HepG2 (cell line): ENCODE results near the gene TRIM43B. TPM values are rescaled to one million over a fixed set of nuclear protein-coding genes. Genes with fewer than 3 reads are reported as not detected.
"Not testable (repeated sequence)": the region's sequence is repeated elsewhere in the genome, so short reads cannot be mapped to it uniquely, and the experiment has no call there.

ENCODE experiments used
- ATAC-seq: fragments of 200-7000 bp; cut with Tn5 transposase; 3 replicates; pipeline ENCODE4 v1.9.1; 2020; ENCODE audit warnings: mild to moderate bottlenecking, moderate library complexity
- BruUV-seq: library from RNA; stranded (reverse); fragments of 400-500 nt; replicated peaks from 2 replicates; lab custom pipeline; 2021; lab: Mats Ljungman, UMichigan
- CTCF ChIA-PET: fragments of 300-600 bp; formaldehyde crosslinking; extraction: SDS; loops from one replicate; lab custom pipeline; 2021; ENCODE audit warnings: low total read pairs, inconsistent platforms, low intra/inter-chr PET ratio; lab: Yijun Ruan, JAX
- POLR2A ChIA-PET: fragments of 350-600 bp; sonication (Branson Sonifier 250); formaldehyde crosslinking; loops from one replicate; lab custom pipeline; 2020; ENCODE audit warnings: antibody characterized with exemption, inconsistent platforms; lab: Yijun Ruan, JAX
- DNase-seq: peaks from one replicate; pipeline ENCODE4 v3.0.0-alpha.2; 2015; ENCODE audit warnings: low spot score
- FAIRE-seq: peaks from 3 replicates; lab custom pipeline; 2011; peaks lifted over from hg19 to GRCh38; lab: Jason Lieb, UNC
- H2AFZ ChIP-seq: one replicate; pipeline ENCODE4 v1.6.1; 2011; ENCODE audit warnings: low read length, inconsistent platforms
- H3K27ac ChIP-seq: fragments of 300-600 bp; 3 replicates; pipeline ENCODE4 v1.8.0; 2011; ENCODE audit warnings: mixed run types, mild to moderate bottlenecking, mixed read lengths, low read length, inconsistent platforms; ENCODE audit not compliant: insufficient read depth; ENCODE audit errors: extremely low read length
- H3K27me3 ChIP-seq, 2 experiments: fragments of 200-600 bp in 1 of 2; 2 replicates in 1 of 2; 3 replicates in 1 of 2; pipeline versions ENCODE4 v1.6.0 to v1.8.0; 2011; ENCODE audit warnings: low read length in 2 of 2, mild to moderate bottlenecking in 2 of 2, moderate library complexity in 2 of 2, inconsistent platforms in 1 of 2; ENCODE audit not compliant: insufficient read depth in 2 of 2, control insufficient read depth in 1 of 2
- H3K36me3 ChIP-seq, 2 experiments: fragments of 200-600 bp in 1 of 2; replicated peaks in 1 of 2; 2 replicates in 1 of 2; 3 replicates in 1 of 2; pipeline versions ENCODE4 v1.5.1 to v1.8.0; 2011; ENCODE audit warnings: low read length in 2 of 2, inconsistent platforms in 1 of 2; ENCODE audit not compliant: insufficient read depth in 2 of 2, control insufficient read depth in 1 of 2
- H3K4me1 ChIP-seq: 2 replicates; pipeline ENCODE4 v1.5.1; 2012; ENCODE audit warnings: low read length, inconsistent platforms; ENCODE audit not compliant: insufficient read depth
- H3K4me2 ChIP-seq: 2 replicates; pipeline ENCODE4 v1.6.0; 2011; ENCODE audit warnings: low read depth, low read length, inconsistent platforms
- H3K4me3 ChIP-seq, 3 experiments: fragments of 200-600 bp in 1 of 3; sonication (generic), shearing (Covaris generic) in 1 of 3; replicated peaks in 1 of 3; 2 replicates each; pipeline ENCODE4 v1.5.1; 2011 to 2016; ENCODE audit warnings: low read length in 3 of 3, inconsistent platforms in 2 of 3, low read depth in 2 of 3, mild to moderate bottlenecking in 2 of 3, control low read depth in 1 of 3, mixed read lengths in 1 of 3; ENCODE audit not compliant: insufficient read depth in 1 of 3
- H3K79me2 ChIP-seq: one replicate; pipeline ENCODE4 v1.6.1; 2011; ENCODE audit warnings: low read length, inconsistent platforms; ENCODE audit not compliant: insufficient read depth
- H3K9ac ChIP-seq: 2 replicates; pipeline ENCODE4 v1.6.0; 2011; ENCODE audit warnings: mild to moderate bottlenecking, low read depth, low read length, inconsistent platforms; ENCODE audit not compliant: insufficient read depth
- H3K9me3 ChIP-seq: 2 replicates; pipeline ENCODE4 v1.5.1; 2012; ENCODE audit warnings: mild to moderate bottlenecking, low read length
- H4K20me1 ChIP-seq: 2 replicates; pipeline ENCODE4 v1.6.0; 2011; ENCODE audit warnings: inconsistent platforms, mild to moderate bottlenecking, low read length, moderate library complexity; ENCODE audit not compliant: insufficient read depth
- ATF3 ChIP-seq: sonication (generic); formaldehyde crosslinking; IDR thresholded peaks from 2 replicates; pipeline ENCODE4 v1.4.0; 2020; ENCODE audit warnings: missing genetic modification reagents
- ETV6 ChIP-seq: sonication (generic); formaldehyde crosslinking; conservative IDR thresholded peaks from 2 replicates; pipeline ENCODE4 v1.4.0; 2020; ENCODE audit warnings: missing genetic modification reagents
- GABPB1 ChIP-seq: IDR thresholded peaks from 2 replicates; pipeline ENCODE4 v1.6.1; 2016; ENCODE audit warnings: mild to moderate bottlenecking, missing genetic modification reagents, moderate library complexity, missing compliant biosample characterization
- GLI4 ChIP-seq: sonication (generic); formaldehyde crosslinking; IDR thresholded peaks from 2 replicates; pipeline ENCODE4 v1.5.1; 2020; ENCODE audit warnings: missing genetic modification reagents, mild to moderate bottlenecking, moderate library complexity, borderline replicate concordance
- SMYD3 ChIP-seq: sonication (generic); formaldehyde crosslinking; IDR thresholded peaks from 2 replicates; pipeline ENCODE4 v1.8.1; 2023; ENCODE audit warnings: mild to moderate bottlenecking, missing genetic modification reagents
- SSRP1 ChIP-seq: IDR thresholded peaks from 2 replicates; pipeline ENCODE4 v1.6.1; 2016; ENCODE audit warnings: control low read depth
- ZNF878 ChIP-seq: sonication (generic); formaldehyde crosslinking; IDR thresholded peaks from 2 replicates; pipeline ENCODE4 v1.8.1; 2023; ENCODE audit warnings: mild to moderate bottlenecking, missing genetic modification reagents, moderate library complexity
- ZSCAN20 ChIP-seq: sonication (generic); formaldehyde crosslinking; IDR thresholded peaks from 2 replicates; pipeline ENCODE4 v1.4.0; 2020; ENCODE audit warnings: missing genetic modification reagents, mild to moderate bottlenecking, borderline replicate concordance
- WGBS: methylation state at CpG from one replicate; pipeline ENCODE4 v1.1.6; 2017; ENCODE audit warnings: low lambda C conversion rate; 5-methylcytosine and 5-hydroxymethylcytosine counted together
- in situ Hi-C: cut with HindIII; loops from 2 replicates; pipeline ENCODE4 v1.10.0; 2017; ENCODE audit warnings: low pct_unique_long_range_greater_than_20kb; ENCODE audit not compliant: extremely low pct_ligation_motif_present
- intact Hi-C: fragments of 100-400 bp; cut with micrococcal nuclease; formaldehyde crosslinking; loops from one replicate; pipeline ENCODE4 v1.10.0; 2022; ENCODE audit not compliant: unreplicated experiment
- polyA plus RNA-seq, 8 experiments: library from polyadenylated mRNA; depleted of rRNA in 3 of 8; stranded (reverse) in 7 of 8; unstranded in 1 of 8; fragments of >200 nt; fragmentation: Illumina TruSeq in 4 of 8; extraction: Trizol in 4 of 8; gene quantifications; 2 replicates each; pipeline versions ENCODE4 v1.2.1 to v1.2.3, GENCODE V29; 2011 to 2016; ENCODE audit warnings: low read depth in 4 of 8, missing spikeins in 1 of 8, mixed read lengths in 1 of 8; ENCODE audit not compliant: insufficient read depth in 1 of 8
- total RNA-seq, 5 experiments: library from RNA; depleted of rRNA; stranded (reverse); fragments of >200 nt; fragmentation: Illumina TruSeq; extraction: Trizol; gene quantifications; 2 replicates each; pipeline ENCODE4 v1.2.3, GENCODE V29; 2016; ENCODE audit warnings: low read depth in 1 of 5
- TF ChIP-seq, protein P1 (sequence below): sonication (generic); formaldehyde crosslinking; IDR thresholded peaks from 2 replicates; pipeline ENCODE4 v1.4.0; 2020; ENCODE audit warnings: missing genetic modification reagents, borderline replicate concordance
- TF ChIP-seq, protein P2 (sequence below): sonication (generic); formaldehyde crosslinking; IDR thresholded peaks from 2 replicates; pipeline ENCODE4 v1.4.0; 2020; ENCODE audit warnings: low read depth, missing genetic modification reagents

The TRIM43B gene
- total and polyA plus RNA-seq, 2 of the 13 experiments (the other 11 are each of a cell fraction or from before 2014, with no cell fraction given), result not detected

- H3K79me2 ChIP-seq, H3K4me1 ChIP-seq, H3K9me3 ChIP-seq, in situ Hi-C loops, ATAC-seq, intact Hi-C loops, FAIRE-seq, H2AFZ ChIP-seq, H3K27me3 ChIP-seq, DNase-seq, CTCF ChIA-PET, H3K4me3 ChIP-seq, BruUV-seq, H3K9ac ChIP-seq, H3K27ac ChIP-seq, H3K36me3 ChIP-seq, H4K20me1 ChIP-seq, POLR2A ChIA-PET, H3K4me2 ChIP-seq: not testable (repeated sequence)
- WGBS, result 44% methylated on average over 8 of the region's 8 CpGs
These were observed 29.7 kb upstream of the TRIM43B start for GRCh38 chr2:95514226-95514625.

- Histone ChIP-seq H3K27ac (no peak overlapping the region), H2AFZ (no peak overlapping the region), H3K9ac (no peak overlapping the region), H4K20me1 (no peaks in the 10 kb centered on the region), H3K4me1 (no peaks in the 10 kb centered on the region), H3K9me3 (no peaks in the 10 kb centered on the region), H3K4me3 (no peak overlapping the region), H3K27me3 (no peaks in the 10 kb centered on the region; a peak in 1 of 5 replicates), H3K79me2 (no peaks in the 10 kb centered on the region), H3K36me3 (no peaks in the 10 kb centered on the region), H3K4me2 (no peak overlapping the region)
- FAIRE-seq, result no peak
- no peak for DNase-seq
- ChIA-PET CTCF (no interaction called here), POLR2A (no interaction called here)
- no peak for ATAC-seq
- intact Hi-C loops, result no loop called here
- no TSS peak for BruUV-seq
- 35% methylated on average over 2 of the region's 2 CpGs for WGBS
- in situ Hi-C loops, result no loop called here
- TF ChIP-seq ZNF878 (CRISPR knock-in tag) (no peak), SSRP1 (CRISPR knock-in tag) (no peak), GABPB1 (CRISPR knock-in tag) (no peak), ETV6 (no peak), ZSCAN20 (no peak), GLI4 (no peak), ATF3 (CRISPR knock-in tag) (no peak), SMYD3 (CRISPR knock-in tag) (no peak)
- TF ChIP-seq, protein P1, sequence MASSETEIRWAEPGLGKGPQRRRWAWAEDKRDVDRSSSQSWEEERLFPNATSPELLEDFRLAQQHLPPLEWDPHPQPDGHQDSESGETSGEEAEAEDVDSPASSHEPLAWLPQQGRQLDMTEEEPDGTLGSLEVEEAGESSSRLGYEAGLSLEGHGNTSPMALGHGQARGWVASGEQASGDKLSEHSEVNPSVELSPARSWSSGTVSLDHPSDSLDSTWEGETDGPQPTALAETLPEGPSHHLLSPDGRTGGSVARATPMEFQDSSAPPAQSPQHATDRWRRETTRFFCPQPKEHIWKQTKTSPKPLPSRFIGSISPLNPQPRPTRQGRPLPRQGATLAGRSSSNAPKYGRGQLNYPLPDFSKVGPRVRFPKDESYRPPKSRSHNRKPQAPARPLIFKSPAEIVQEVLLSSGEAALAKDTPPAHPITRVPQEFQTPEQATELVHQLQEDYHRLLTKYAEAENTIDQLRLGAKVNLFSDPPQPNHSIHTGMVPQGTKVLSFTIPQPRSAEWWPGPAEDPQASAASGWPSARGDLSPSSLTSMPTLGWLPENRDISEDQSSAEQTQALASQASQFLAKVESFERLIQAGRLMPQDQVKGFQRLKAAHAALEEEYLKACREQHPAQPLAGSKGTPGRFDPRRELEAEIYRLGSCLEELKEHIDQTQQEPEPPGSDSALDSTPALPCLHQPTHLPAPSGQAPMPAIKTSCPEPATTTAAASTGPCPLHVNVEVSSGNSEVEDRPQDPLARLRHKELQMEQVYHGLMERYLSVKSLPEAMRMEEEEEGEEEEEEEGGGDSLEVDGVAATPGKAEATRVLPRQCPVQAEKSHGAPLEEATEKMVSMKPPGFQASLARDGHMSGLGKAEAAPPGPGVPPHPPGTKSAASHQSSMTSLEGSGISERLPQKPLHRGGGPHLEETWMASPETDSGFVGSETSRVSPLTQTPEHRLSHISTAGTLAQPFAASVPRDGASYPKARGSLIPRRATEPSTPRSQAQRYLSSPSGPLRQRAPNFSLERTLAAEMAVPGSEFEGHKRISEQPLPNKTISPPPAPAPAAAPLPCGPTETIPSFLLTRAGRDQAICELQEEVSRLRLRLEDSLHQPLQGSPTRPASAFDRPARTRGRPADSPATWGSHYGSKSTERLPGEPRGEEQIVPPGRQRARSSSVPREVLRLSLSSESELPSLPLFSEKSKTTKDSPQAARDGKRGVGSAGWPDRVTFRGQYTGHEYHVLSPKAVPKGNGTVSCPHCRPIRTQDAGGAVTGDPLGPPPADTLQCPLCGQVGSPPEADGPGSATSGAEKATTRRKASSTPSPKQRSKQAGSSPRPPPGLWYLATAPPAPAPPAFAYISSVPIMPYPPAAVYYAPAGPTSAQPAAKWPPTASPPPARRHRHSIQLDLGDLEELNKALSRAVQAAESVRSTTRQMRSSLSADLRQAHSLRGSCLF, result no peak
- TF ChIP-seq, protein P2, sequence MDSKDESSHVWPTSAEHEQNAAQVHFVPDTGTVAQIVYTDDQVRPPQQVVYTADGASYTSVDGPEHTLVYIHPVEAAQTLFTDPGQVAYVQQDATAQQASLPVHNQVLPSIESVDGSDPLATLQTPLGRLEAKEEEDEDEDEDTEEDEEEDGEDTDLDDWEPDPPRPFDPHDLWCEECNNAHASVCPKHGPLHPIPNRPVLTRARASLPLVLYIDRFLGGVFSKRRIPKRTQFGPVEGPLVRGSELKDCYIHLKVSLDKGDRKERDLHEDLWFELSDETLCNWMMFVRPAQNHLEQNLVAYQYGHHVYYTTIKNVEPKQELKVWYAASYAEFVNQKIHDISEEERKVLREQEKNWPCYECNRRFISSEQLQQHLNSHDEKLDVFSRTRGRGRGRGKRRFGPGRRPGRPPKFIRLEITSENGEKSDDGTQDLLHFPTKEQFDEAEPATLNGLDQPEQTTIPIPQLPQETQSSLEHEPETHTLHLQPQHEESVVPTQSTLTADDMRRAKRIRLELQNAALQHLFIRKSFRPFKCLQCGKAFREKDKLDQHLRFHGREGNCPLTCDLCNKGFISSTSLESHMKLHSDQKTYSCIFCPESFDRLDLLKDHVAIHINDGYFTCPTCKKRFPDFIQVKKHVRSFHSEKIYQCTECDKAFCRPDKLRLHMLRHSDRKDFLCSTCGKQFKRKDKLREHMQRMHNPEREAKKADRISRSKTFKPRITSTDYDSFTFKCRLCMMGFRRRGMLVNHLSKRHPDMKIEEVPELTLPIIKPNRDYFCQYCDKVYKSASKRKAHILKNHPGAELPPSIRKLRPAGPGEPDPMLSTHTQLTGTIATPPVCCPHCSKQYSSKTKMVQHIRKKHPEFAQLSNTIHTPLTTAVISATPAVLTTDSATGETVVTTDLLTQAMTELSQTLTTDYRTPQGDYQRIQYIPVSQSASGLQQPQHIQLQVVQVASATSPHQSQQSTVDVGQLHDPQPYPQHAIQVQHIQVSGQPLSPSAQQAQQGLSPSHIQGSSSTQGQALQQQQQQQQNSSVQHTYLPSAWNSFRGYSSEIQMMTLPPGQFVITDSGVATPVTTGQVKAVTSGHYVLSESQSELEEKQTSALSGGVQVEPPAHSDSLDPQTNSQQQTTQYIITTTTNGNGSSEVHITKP (CRISPR knock-in tag), result no peak
These were observed 24.9 kb upstream of the TRIM43B start for GRCh38 chr2:95509408-95509807.
